GM18505 (cell line): ENCODE data around the gene ATRN.

ENCODE experiments used
- ATAC-seq: cut with Tn5 transposase; IDR thresholded peaks from one replicate; pipeline ENCODE4 v1.9.1; 2021; ENCODE audit not compliant: unreplicated experiment
- POLR2A ChIP-seq: IDR thresholded peaks from 4 replicates; pipeline ENCODE4 v1.6.1; 2011; ENCODE audit warnings: borderline replicate concordance; ENCODE audit not compliant: insufficient read depth, insufficient read length; ENCODE audit errors: extremely low read depth

The ATRN gene

GRCh38 chr20:3622406-3622805 is 151.6 kb downstream of the ATRN start:
- no peak for TF ChIP-seq POLR2A
- ATAC-seq = no peak

GRCh38 chr20:3627476-3627875 is 156.7 kb downstream of the ATRN start:
- no peak for TF ChIP-seq POLR2A
- no peak for ATAC-seq

GRCh38 chr20:3628502-3629314 is 157.9 kb downstream of the ATRN start:
- TF ChIP-seq POLR2A = no peak
- ATAC-seq = no peak

- no peak for ATAC-seq
These were observed 159.1 kb downstream of the ATRN start for GRCh38 chr20:3629893-3630292.

GRCh38 chr20:3630429-3630828 is 159.6 kb downstream of the ATRN start:
- no peak for TF ChIP-seq POLR2A
- ATAC-seq = no peak

More at GRCh38 chr20:3629893-3630292, 159.1 kb downstream of the ATRN start:
- TF ChIP-seq POLR2A = no peak

- no peak for TF ChIP-seq POLR2A
- ATAC-seq = no peak
These were observed 160.7 kb downstream of the ATRN start for GRCh38 chr20:3631534-3631933.

- no peak for ATAC-seq
These were observed 161.6 kb downstream of the ATRN start for GRCh38 chr20:3632311-3633004.

GRCh38 chr20:3633913-3634478 is 163.2 kb downstream of the ATRN start:
- no peak for TF ChIP-seq POLR2A
- ATAC-seq = no peak

More at GRCh38 chr20:3632311-3633004, 161.6 kb downstream of the ATRN start:
- no peak for TF ChIP-seq POLR2A

- no peak for TF ChIP-seq POLR2A
- ATAC-seq = no peak
These were observed 164.5 kb downstream of the ATRN start for GRCh38 chr20:3635346-3635745.

- TF ChIP-seq POLR2A = no peak
- ATAC-seq = no peak
These were observed 169.4 kb downstream of the ATRN start for GRCh38 chr20:3640259-3640658.

GRCh38 chr20:3645309-3646066 is 174.7 kb downstream of the ATRN start:
- ATAC-seq = no peak
- TF ChIP-seq POLR2A = no peak

GRCh38 chr20:3646067-3646440 is 175.2 kb downstream of the ATRN start:
- ATAC-seq = no peak
- no peak for TF ChIP-seq POLR2A

- no peak for TF ChIP-seq POLR2A
- no peak for ATAC-seq
These were observed 175.8 kb downstream of the ATRN start for GRCh38 chr20:3646651-3647050.
